Suprapubic skin (tissue), 4 donors: Measurements from ENCODE around the gene ARHGAP6. TPM values are rescaled to one million over a fixed set of nuclear protein-coding genes. Genes with fewer than 3 reads are reported as not detected.

Experiments used
- DNase-seq, 2 donors: peaks; one replicate each; pipeline ENCODE4 v3.0.0-alpha.2; 2019; ENCODE audit warnings: low spot score in 2 of 2
- H3K27ac ChIP-seq: fragments of 200-600 bp; sonication (generic); one replicate; pipeline ENCODE4 v1.5.1; 2019
- H3K27me3 ChIP-seq: fragments of 200-600 bp; sonication (generic); one replicate; pipeline ENCODE4 v1.5.1; 2019
- H3K36me3 ChIP-seq: fragments of 200-600 bp; sonication (generic); one replicate; pipeline ENCODE4 v1.5.1; 2019
- H3K4me1 ChIP-seq: fragments of 200-600 bp; sonication (generic); one replicate; pipeline ENCODE4 v1.5.1; 2019
- H3K4me3 ChIP-seq: fragments of 200-600 bp; sonication (generic); one replicate; pipeline ENCODE4 v1.5.1; 2019; ENCODE audit warnings: mild to moderate bottlenecking
- H3K9me3 ChIP-seq: fragments of 200-600 bp; sonication (generic); one replicate; pipeline ENCODE4 v1.5.1; 2019
- CTCF ChIP-seq, 2 donors: fragments of 200-600 bp in 1 of 2; fragments of 450-650 bp in 1 of 2; sonication (generic) in 1 of 2; IDR thresholded peaks; one replicate each; pipeline ENCODE4 v1.5.1; 2016 to 2019; ENCODE audit warnings: antibody characterized with exemption in 2 of 2, mild to moderate bottlenecking in 1 of 2, moderate library complexity in 1 of 2
- EP300 ChIP-seq: sonication (generic); formaldehyde crosslinking; IDR thresholded peaks from one replicate; pipeline ENCODE4 v1.6.1; 2017; ENCODE audit warnings: antibody characterized with exemption
- POLR2A ChIP-seq, 2 donors: fragments of 450-650 bp; IDR thresholded peaks; one replicate each; pipeline ENCODE4 v1.6.1; 2017; ENCODE audit warnings: antibody characterized with exemption in 2 of 2, mild to moderate bottlenecking in 2 of 2, moderate library complexity in 2 of 2
- POLR2AphosphoS5 ChIP-seq, 3 donors: sonication (generic); formaldehyde crosslinking; IDR thresholded peaks; one replicate each; pipeline ENCODE4 v1.6.1; 2017; ENCODE audit warnings: antibody characterized with exemption in 3 of 3
- WGBS: methylation state at CpG from one replicate; pipeline ENCODE4 v1.1.5; 2018; 5-methylcytosine and 5-hydroxymethylcytosine counted together
- total RNA-seq, 4 donors: library from RNA; depleted of rRNA; stranded (reverse); fragments of >200 nt; gene quantifications; one replicate each; pipeline ENCODE4 v1.1.0, GENCODE V29; 2016

ARHGAP6 gene
- total RNA-seq, 4 donors from 2014 or later = 1.6 to 6.7 (median 3.1) TPM

- WGBS = 94% methylated on average over 3 of the region's 3 CpGs
- Histone ChIP-seq H3K27ac (no peak overlapping the region), H3K27me3 (no peaks in the 10 kb centered on the region), H3K9me3 (no peaks in the 10 kb centered on the region), H3K36me3 (no peaks in the 10 kb centered on the region), H3K4me3 (no peak overlapping the region), H3K4me1 (no peaks in the 10 kb centered on the region)
- no peak for DNase-seq
- TF ChIP-seq POLR2AphosphoS5 (IDR thresholded peaks at IDR 0.05) (no peak), POLR2A (IDR thresholded peaks at IDR 0.05) (no peak), CTCF (IDR thresholded peaks at IDR 0.05) (no peak), EP300 (no peak)
Measured at GRCh38 chrX:11577603-11578002, 88.1 kb downstream of the ARHGAP6 start.

GRCh38 chrX:11575332-11575731 lies 90.4 kb downstream of the ARHGAP6 start:
- DNase-seq = no peak
- H3K27ac ChIP-seq = no peak overlapping the region
- 75% methylated on average over 2 of the region's 2 CpGs for WGBS
- no peaks in the 10 kb centered on the region for H3K27me3 ChIP-seq
- no peak for TF ChIP-seq CTCF (IDR thresholded peaks at IDR 0.05)
- no peak for TF ChIP-seq EP300
- TF ChIP-seq POLR2AphosphoS5 (IDR thresholded peaks at IDR 0.05) = no peak
- TF ChIP-seq POLR2A (IDR thresholded peaks at IDR 0.05) = no peak
- no peaks in the 10 kb centered on the region for H3K4me1 ChIP-seq
- no peak overlapping the region for H3K4me3 ChIP-seq
- H3K36me3 ChIP-seq = no peaks in the 10 kb centered on the region
- H3K9me3 ChIP-seq = no peaks in the 10 kb centered on the region

- no peaks in the 10 kb centered on the region for H3K27me3 ChIP-seq
- no peak for TF ChIP-seq EP300
- TF ChIP-seq POLR2AphosphoS5 (IDR thresholded peaks at IDR 0.05) = no peak
- no peak for TF ChIP-seq CTCF (IDR thresholded peaks at IDR 0.05)
- no peak for TF ChIP-seq POLR2A (IDR thresholded peaks at IDR 0.05)
- no peaks in the 10 kb centered on the region for H3K36me3 ChIP-seq
- WGBS = 76% methylated on average over 7 of the region's 7 CpGs
- H3K27ac ChIP-seq = no peak overlapping the region
- no peak for DNase-seq
- H3K4me1 ChIP-seq = no peaks in the 10 kb centered on the region
- no peaks in the 10 kb centered on the region for H3K9me3 ChIP-seq
- H3K4me3 ChIP-seq = no peak overlapping the region
Measured at GRCh38 chrX:11567528-11568220, 98.0 kb downstream of the ARHGAP6 start.

- H3K4me3 ChIP-seq = no peak overlapping the region
- H3K27ac ChIP-seq = no peak overlapping the region
- no peak for DNase-seq
- no peaks in the 10 kb centered on the region for H3K36me3 ChIP-seq
- TF ChIP-seq POLR2A (IDR thresholded peaks at IDR 0.05) (no peak), EP300 (no peak)
- no peaks in the 10 kb centered on the region for H3K27me3 ChIP-seq
- H3K4me1 ChIP-seq = no peaks in the 10 kb centered on the region
- no peaks in the 10 kb centered on the region for H3K9me3 ChIP-seq
- 74% methylated on average over 2 of the region's 2 CpGs for WGBS
Measured at GRCh38 chrX:11566789-11567188, 98.9 kb downstream of the ARHGAP6 start.

GRCh38 chrX:11566173-11566572 lies 99.5 kb downstream of the ARHGAP6 start:
- no peak for DNase-seq
- no peaks in the 10 kb centered on the region for H3K36me3 ChIP-seq
- no peak overlapping the region for H3K27ac ChIP-seq
- H3K9me3 ChIP-seq = no peaks in the 10 kb centered on the region
- H3K4me3 ChIP-seq = no peak overlapping the region
- H3K27me3 ChIP-seq = no peaks in the 10 kb centered on the region
- no peaks in the 10 kb centered on the region for H3K4me1 ChIP-seq
- no peak for TF ChIP-seq POLR2A (IDR thresholded peaks at IDR 0.05)
- no peak for TF ChIP-seq EP300
- TF ChIP-seq POLR2AphosphoS5 (IDR thresholded peaks at IDR 0.05) = no peak
- no peak for TF ChIP-seq CTCF (IDR thresholded peaks at IDR 0.05)

GRCh38 chrX:11564546-11564945 lies 101.2 kb downstream of the ARHGAP6 start:
- H3K4me3 ChIP-seq = no peak overlapping the region
- no peak for TF ChIP-seq EP300
- no peak for TF ChIP-seq CTCF (IDR thresholded peaks at IDR 0.05)
- TF ChIP-seq POLR2A (IDR thresholded peaks at IDR 0.05) = no peak
- TF ChIP-seq POLR2AphosphoS5 (IDR thresholded peaks at IDR 0.05) = no peak
- WGBS = 42% methylated on average over 1 of the region's 1 CpG
- H3K27ac ChIP-seq = no peak overlapping the region
- H3K9me3 ChIP-seq = no peaks in the 10 kb centered on the region
- H3K36me3 ChIP-seq = no peaks in the 10 kb centered on the region
- DNase-seq = no peak
- H3K27me3 ChIP-seq = no peaks in the 10 kb centered on the region
- no peaks in the 10 kb centered on the region for H3K4me1 ChIP-seq
